ENCODE data around the gene PGM2L1.
"Not testable (repeated sequence)": the region's sequence is repeated elsewhere in the genome, so short reads cannot be mapped to it uniquely, and the experiment has no call there.

The PGM2L1 gene

DNA sequence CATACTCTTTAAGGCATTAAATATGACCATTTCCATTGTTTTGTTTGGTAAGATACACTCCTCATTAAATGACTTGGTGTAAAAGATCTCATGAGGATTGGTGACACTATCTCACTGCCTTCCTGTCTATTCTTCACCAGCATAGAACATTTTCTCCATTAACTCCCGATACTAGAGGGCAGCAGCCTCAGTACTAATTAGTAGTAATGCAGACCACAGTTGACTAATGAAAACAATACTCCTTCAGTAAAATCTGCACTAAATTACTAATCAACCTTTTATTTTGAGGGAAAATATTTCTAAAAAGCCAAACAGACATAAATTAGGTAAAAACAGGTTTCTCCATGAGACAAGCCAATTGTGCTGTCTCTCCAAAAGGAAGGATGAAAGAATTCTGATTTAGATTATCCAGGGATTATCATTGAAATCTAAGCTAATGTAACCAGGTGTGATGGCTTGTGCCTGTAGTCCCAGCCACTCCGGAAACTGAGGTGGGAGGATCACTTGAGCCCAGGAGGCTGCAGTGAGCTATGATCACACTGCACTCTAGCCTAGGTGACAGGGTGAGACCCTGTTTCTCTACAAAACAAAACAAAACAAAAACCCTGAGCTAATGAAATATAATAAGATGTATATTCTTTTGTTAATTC is 9.4 kb downstream of the PGM2L1 start:
- H3K4me3 ChIP-seq (ENCODE audit: low read length), result no peak overlapping the region

DNA sequence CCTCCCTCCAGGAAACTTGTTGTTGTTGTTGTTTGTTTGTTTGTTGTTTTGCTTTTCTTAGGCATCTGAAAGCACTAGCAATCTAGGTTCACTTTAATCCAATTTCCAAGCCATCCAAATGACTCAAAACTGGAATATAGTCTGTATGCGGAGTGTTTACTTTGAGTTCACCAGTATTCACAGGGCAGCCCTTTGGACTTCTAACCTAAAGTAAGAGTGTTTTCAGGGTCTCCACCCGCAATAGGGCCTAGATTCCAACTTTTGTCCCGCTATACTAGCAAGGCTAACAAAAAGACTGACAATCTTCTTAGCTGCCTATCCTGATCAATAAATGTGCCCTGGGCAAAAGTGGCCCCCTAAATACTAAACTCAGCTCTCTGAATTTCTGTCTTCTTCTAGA is 13.6 kb downstream of the PGM2L1 start:
- Histone ChIP-seq H3K4me3 (ENCODE audit: low read length) (no peak overlapping the region), H3K4me1 (ENCODE audit: insufficient read depth, low read length) (no peaks in the 10 kb centered on the region), H3K36me3 (ENCODE audit: insufficient read depth, low read length) (no peaks in the 10 kb centered on the region), H3K9me3 (ENCODE audit: low read length) (no peaks in the 10 kb centered on the region), H2AFZ (ENCODE audit: low read depth, low read length) (no peak overlapping the region), H3K27me3 (ENCODE audit: insufficient read depth, low read length) (no peaks in the 10 kb centered on the region)

More for the DNA sequence above, 9.4 kb downstream of the PGM2L1 start:
- Histone ChIP-seq H3K27me3 (ENCODE audit: insufficient read depth, low read length) (no peaks in the 10 kb centered on the region), H3K36me3 (ENCODE audit: insufficient read depth, low read length) (no peaks in the 10 kb centered on the region), H3K4me1 (ENCODE audit: insufficient read depth, low read length) (no peaks in the 10 kb centered on the region), H3K9me3 (ENCODE audit: low read length) (no peaks in the 10 kb centered on the region), H2AFZ (ENCODE audit: low read depth, low read length) (no peak overlapping the region)

DNA sequence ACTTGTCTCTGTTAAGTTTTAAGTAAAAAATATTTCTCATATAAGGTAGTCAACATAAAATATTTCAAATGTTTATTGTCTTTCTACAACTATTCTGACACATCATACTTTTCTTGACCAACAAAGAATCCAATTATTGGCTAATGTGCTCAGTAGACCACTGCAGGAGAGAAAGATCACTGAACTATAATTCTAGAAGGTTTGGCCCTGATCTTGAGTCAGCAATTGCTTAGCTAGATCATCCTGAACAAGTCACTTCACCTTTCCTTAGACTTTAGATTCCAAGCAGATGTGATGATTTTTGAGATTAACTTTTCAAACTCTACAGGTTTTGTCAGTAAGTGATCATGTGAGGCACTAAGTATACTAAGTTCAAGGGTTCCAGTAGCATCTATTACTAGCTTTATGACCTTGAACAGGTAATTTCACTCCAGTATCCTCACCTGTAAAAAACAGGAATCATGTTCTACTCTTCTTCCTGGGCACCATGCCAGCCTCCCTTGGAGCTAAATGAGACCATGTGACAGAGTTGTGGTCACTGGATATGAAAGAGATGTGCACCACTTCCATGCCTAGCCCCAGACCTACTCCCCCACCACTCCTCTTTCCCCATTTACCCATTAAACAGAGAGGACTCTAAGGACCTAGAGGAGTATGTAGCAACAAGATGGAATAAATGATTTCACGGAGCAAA is 17.3 kb downstream of the PGM2L1 start:
- H3K4me1 ChIP-seq (ENCODE audit: insufficient read depth, low read length), result no peaks in the 10 kb centered on the region
- no peaks in the 10 kb centered on the region for H3K27me3 ChIP-seq (ENCODE audit: insufficient read depth, low read length)
- H2AFZ ChIP-seq (ENCODE audit: low read depth, low read length), result no peak overlapping the region
- H3K4me3 ChIP-seq (ENCODE audit: low read length), result no peak overlapping the region
- H3K36me3 ChIP-seq (ENCODE audit: insufficient read depth, low read length), result no peaks in the 10 kb centered on the region
- H3K9me3 ChIP-seq (ENCODE audit: low read length), result peaks cover 6% of the 10 kb centered on the region

DNA sequence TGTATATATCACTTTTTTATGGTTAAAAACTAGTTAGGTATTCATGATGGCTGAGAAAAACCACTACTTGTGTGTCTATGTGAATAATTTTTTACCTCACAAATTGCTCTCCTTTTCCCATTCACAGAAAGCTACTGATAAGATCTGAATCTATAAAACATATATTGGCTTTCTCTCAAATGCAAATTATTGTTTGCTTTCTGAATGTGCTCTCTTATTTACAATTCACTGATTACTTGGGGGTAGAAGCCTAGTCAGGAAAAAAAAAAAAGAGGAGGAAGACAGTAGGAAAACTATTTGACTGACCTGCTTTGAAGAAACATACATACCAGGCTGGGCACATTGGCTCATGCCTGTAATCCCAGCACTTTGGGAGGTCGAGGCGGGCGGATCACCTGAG is 20.5 kb downstream of the PGM2L1 start:
- no peak overlapping the region for H2AFZ ChIP-seq (ENCODE audit: low read depth, low read length)
- no peaks in the 10 kb centered on the region for H3K27me3 ChIP-seq (ENCODE audit: insufficient read depth, low read length)
- H3K4me1 ChIP-seq (ENCODE audit: insufficient read depth, low read length), result peaks cover 5% of the 10 kb centered on the region
- H3K4me3 ChIP-seq (ENCODE audit: low read length), result no peak overlapping the region
- H3K36me3 ChIP-seq (ENCODE audit: insufficient read depth, low read length), result peaks cover 2% of the 10 kb centered on the region
- peaks cover 6% of the 10 kb centered on the region for H3K9me3 ChIP-seq (ENCODE audit: low read length)

DNA sequence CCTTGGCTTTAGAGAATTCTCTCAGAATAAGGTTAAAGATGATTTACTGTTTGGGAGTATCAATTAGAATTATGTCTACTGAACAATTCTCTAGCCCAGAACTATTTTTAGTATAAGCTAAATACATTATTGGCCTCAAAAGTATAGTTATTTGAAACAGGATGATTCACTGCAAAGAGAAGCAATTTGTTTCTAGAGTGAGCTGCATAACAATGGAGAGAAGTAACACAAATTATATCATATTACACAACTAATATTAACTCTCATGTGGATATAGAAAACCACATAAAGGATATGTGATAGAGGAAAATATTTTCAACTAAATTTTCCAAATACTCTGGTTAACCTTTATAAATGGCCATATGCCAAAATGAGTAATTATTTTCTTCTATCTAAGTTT is 24.9 kb downstream of the PGM2L1 start:
- Histone ChIP-seq H3K27me3 (ENCODE audit: insufficient read depth, low read length) (no peaks in the 10 kb centered on the region), H2AFZ (ENCODE audit: low read depth, low read length) (no peak overlapping the region), H3K36me3 (ENCODE audit: insufficient read depth, low read length) (peaks cover 6% of the 10 kb centered on the region), H3K4me1 (ENCODE audit: insufficient read depth, low read length) (peaks cover 17% of the 10 kb centered on the region), H3K4me3 (ENCODE audit: low read length) (no peak overlapping the region), H3K9me3 (ENCODE audit: low read length) (peaks cover 3% of the 10 kb centered on the region)

DNA sequence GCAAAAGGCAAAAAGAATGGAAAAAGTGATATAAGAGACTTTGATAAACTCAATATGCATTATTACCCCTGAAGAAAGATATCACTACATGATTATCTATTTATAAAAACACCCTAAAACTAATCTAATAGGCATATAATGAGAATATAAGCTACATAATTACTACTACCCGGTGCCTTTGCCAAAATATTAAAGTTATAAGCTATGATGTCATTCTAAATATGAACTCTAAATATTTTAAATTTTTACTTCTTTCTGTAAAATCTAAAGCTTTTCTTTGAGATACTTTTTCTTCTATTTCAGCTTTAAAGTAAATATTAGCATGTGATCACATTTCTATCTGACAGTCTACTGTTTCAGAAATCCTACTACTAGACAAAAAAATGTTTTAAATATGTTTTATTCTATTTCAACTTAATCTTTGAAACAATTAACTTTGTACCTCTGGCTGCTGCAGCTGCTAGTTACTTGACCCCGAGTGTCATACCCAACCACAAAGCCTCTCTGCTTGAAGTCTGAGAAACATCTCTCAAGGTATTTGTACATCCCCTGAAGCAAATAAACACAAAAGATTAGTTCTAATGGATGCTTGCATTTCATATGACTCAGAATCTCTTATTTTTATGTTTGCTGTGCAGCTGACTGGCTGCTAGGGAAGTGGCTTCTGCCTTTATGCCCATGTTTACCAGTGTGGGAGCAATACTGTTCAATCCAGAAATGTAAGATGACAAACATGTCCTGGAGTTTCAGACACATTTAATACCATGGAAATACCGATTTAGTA is 26.8 kb downstream of the PGM2L1 start:
- Histone ChIP-seq H2AFZ (ENCODE audit: low read depth, low read length) (no peak overlapping the region), H3K4me1 (ENCODE audit: insufficient read depth, low read length) (peaks cover 17% of the 10 kb centered on the region), H3K27me3 (ENCODE audit: insufficient read depth, low read length) (no peaks in the 10 kb centered on the region), H3K4me3 (ENCODE audit: low read length) (no peak overlapping the region), H3K36me3 (ENCODE audit: insufficient read depth, low read length) (peaks cover 25% of the 10 kb centered on the region), H3K9me3 (ENCODE audit: low read length) (peaks cover 2% of the 10 kb centered on the region)

DNA sequence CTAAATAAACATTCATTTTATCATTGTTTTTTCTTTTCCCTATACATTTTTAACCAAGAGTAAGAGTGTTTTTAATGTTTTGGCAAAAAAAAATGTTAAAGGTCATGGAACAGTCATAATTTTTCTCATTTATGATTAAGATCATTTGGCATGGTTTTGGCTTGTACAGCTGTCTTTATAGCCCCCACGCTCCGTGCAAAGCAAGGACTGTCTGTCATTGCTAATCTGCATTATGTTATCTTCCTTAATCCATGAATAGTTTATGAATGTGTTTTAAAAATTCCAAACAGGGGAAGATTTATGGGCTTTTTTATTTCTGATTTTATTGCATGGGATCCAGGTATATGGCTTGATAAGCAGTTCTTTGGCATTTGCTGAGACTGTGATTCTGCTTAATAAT is 28.1 kb downstream of the PGM2L1 start:
- Histone ChIP-seq H3K9me3 (ENCODE audit: low read length) (peaks cover 2% of the 10 kb centered on the region), H2AFZ (ENCODE audit: low read depth, low read length) (no peak overlapping the region), H3K4me1 (ENCODE audit: insufficient read depth, low read length) (peaks cover 17% of the 10 kb centered on the region), H3K4me3 (ENCODE audit: low read length) (no peak overlapping the region), H3K36me3 (ENCODE audit: insufficient read depth, low read length) (peaks cover 27% of the 10 kb centered on the region), H3K27me3 (ENCODE audit: insufficient read depth, low read length) (no peaks in the 10 kb centered on the region)

DNA sequence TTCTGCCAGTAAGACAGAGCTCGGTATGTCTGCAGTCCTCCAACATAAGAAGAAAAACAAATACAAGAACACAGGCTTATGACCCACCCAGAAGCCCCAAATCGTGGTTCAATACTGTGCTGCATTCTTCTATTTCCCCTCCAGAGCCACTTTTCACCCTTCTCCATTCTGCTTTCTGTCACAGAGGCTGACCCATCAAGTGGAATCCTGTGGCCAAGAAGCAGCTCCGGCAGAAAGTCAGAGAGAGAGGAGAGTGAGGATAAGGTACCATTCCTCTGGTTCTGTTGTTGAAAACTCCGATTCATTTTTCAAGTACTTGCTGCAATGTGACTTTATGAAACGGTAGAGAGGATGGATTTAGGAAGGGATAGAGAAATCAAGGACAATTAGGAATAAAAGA is 30.4 kb downstream of the PGM2L1 start:
- Histone ChIP-seq H3K36me3 (ENCODE audit: insufficient read depth, low read length) (peaks cover 25% of the 10 kb centered on the region), H3K27me3 (ENCODE audit: insufficient read depth, low read length) (no peaks in the 10 kb centered on the region), H3K9me3 (ENCODE audit: low read length) (peaks cover 2% of the 10 kb centered on the region), H3K4me1 (ENCODE audit: insufficient read depth, low read length) (peaks cover 14% of the 10 kb centered on the region), H3K4me3 (ENCODE audit: low read length) (no peak overlapping the region), H2AFZ (ENCODE audit: low read depth, low read length) (no peak overlapping the region)

DNA sequence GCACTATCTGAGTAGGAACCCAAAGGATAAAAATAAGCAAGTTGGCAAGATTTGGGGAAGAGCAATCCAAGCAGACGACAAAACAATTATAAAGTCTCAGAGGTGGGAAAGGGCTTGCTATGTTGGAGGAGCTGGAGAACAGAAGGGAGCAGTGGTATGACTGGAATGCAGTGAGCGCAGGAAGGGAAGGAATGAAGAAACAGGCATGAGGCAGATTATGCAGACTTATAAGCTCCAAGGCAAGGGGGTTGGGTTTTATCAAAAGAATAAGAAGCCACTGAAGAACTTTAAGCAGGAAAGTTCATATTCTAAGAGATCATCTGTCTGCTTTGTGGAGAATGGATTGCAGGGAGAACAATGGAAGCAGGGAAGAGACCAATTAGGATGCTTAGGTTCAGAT is 31.7 kb downstream of the PGM2L1 start:
- Histone ChIP-seq H3K9me3 (ENCODE audit: low read length) (peaks cover 2% of the 10 kb centered on the region), H3K36me3 (ENCODE audit: insufficient read depth, low read length) (peaks cover 25% of the 10 kb centered on the region), H3K27me3 (ENCODE audit: insufficient read depth, low read length) (no peaks in the 10 kb centered on the region), H3K4me3 (ENCODE audit: low read length) (no peak overlapping the region), H3K4me1 (ENCODE audit: insufficient read depth, low read length) (peaks cover 2% of the 10 kb centered on the region), H2AFZ (ENCODE audit: low read depth, low read length) (no peak overlapping the region)

DNA sequence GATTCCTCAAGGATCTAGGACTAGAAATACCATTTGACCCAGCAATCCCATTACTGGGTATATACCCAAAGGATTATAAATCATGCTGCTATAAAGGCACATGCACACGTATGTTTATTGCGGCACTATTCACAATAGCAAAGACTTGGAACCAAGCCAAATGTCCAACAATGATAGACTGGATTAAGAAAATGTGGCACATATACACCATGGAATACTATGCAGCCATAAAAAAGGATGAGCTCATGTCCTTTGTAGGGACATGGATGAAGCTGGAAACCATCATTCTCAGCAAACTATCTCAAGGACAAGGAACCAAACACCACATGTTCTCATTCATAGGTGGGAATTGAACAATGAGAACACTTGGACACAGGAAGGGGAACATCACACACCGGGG is 32.4 kb downstream of the PGM2L1 start:
- H3K9me3 ChIP-seq (ENCODE audit: low read length); H2AFZ ChIP-seq (ENCODE audit: low read depth, low read length); H3K4me1 ChIP-seq (ENCODE audit: insufficient read depth, low read length); H3K4me3 ChIP-seq (ENCODE audit: low read length); H3K27me3 ChIP-seq (ENCODE audit: insufficient read depth, low read length): not testable (repeated sequence)
- H3K36me3 ChIP-seq (ENCODE audit: insufficient read depth, low read length), result peaks cover 25% of the 10 kb centered on the region

DNA sequence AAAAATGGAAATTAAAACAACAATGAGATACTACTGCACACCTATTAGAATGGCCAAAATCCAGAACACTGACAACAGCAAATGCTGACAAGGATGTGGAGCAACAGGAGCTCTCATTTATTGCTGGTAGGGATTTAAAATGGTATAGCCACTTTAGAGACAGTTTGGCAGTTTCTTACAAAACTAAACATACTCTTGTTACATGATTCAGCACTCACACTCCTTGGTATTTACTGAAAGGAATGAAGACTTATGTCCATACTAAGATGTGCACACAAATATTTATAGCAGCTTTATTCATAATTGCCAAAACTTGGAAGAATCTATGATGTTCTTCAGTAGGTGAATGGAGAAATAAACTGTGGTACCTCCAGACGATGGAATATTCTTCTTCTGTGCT is 40.8 kb downstream of the PGM2L1 start:
- Histone ChIP-seq H3K4me1 (ENCODE audit: insufficient read depth, low read length) (no peaks in the 10 kb centered on the region), H3K9me3 (ENCODE audit: low read length) (peaks cover 11% of the 10 kb centered on the region), H3K36me3 (ENCODE audit: insufficient read depth, low read length) (peaks cover 23% of the 10 kb centered on the region), H2AFZ (ENCODE audit: low read depth, low read length) (no peak overlapping the region), H3K4me3 (ENCODE audit: low read length) (no peak overlapping the region), H3K27me3 (ENCODE audit: insufficient read depth, low read length) (no peaks in the 10 kb centered on the region)

DNA sequence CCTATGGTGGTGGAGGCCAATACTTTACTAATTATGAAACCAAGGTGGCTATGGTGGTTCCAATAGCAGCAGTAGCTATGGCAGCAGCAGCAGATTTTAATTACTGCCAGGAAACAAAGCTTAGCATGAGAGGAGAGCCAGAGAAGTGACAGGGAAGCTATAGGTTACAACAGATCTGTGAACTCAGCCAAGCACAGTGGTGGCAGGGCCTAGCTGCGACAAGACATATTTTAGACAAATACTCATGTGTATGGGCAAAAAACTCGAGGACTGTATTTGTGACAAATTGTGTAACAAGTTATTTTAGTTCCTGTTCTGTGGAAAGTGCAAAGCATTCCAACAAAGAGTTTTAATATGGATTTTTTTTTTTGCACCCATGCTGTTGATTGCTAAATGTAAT is 42.6 kb downstream of the PGM2L1 start:
- Histone ChIP-seq H3K27me3 (ENCODE audit: insufficient read depth, low read length) (no peaks in the 10 kb centered on the region), H3K9me3 (ENCODE audit: low read length) (peaks cover 13% of the 10 kb centered on the region), H3K4me3 (ENCODE audit: low read length) (no peak overlapping the region), H3K36me3 (ENCODE audit: insufficient read depth, low read length) (peaks cover 27% of the 10 kb centered on the region), H2AFZ (ENCODE audit: low read depth, low read length) (no peak overlapping the region), H3K4me1 (ENCODE audit: insufficient read depth, low read length) (no peaks in the 10 kb centered on the region)

DNA sequence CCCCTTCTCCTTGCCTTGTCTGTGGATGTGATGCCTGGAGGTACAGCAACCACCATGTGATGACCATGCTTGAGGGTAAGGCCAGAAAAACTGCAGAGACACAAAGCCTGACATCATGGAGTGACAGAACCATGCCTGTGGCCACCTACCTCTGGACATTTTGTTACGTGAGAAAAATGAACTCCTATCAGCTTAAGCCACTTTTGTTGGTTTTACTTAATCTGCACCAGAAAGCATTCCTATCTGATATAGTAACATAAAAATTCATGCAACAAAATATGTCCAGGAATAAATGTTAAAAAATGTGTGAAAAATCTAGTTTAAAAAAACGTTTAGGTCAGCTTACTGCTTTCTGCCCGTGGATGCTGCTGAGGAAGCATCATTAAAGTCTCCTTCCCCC is 44.2 kb downstream of the PGM2L1 start:
- H2AFZ ChIP-seq (ENCODE audit: low read depth, low read length), result no peak overlapping the region
- peaks cover 8% of the 10 kb centered on the region for H3K9me3 ChIP-seq (ENCODE audit: low read length)
- H3K4me1 ChIP-seq (ENCODE audit: insufficient read depth, low read length), result no peaks in the 10 kb centered on the region
- H3K36me3 ChIP-seq (ENCODE audit: insufficient read depth, low read length), result peaks cover 20% of the 10 kb centered on the region
- no peaks in the 10 kb centered on the region for H3K27me3 ChIP-seq (ENCODE audit: insufficient read depth, low read length)
- H3K4me3 ChIP-seq (ENCODE audit: low read length), result no peak overlapping the region
